Measurements from ENCODE around the gene TEX13C. TPM values are rescaled to one million over a fixed set of nuclear protein-coding genes. Genes with fewer than 3 reads are reported as not detected.
"Not testable (repeated sequence)": the region's sequence is repeated elsewhere in the genome, so short reads cannot be mapped to it uniquely, and the experiment has no call there.

Gene TEX13C
- total RNA-seq, 1 donor from 2014 or later = not detected

DNA sequence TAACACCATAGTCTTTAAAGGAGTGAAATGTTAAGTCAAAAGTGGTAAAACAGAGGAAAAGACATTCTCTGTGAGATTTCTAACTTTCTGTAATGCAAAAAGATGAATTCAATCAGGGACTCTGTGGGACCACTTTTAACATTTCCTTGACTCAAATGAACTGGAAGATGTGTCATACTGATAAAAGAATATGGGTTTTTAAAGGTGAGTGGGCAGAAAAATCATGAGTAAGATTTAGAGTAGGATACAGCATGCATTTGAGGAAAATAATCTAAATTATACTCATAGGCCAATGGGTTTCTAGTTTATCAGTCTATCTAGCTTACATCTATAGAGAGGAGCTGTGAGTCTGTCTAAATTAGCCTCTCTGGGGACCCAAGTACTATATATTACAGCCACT is 11.0 kb upstream of the TEX13C start:
- Mint-ChIP-seq H3K9me3 (peaks cover 7% of the 10 kb centered on the region), H3K27ac (ENCODE audit: unreplicated experiment) (no peak overlapping the region), H3K4me1 (no peaks in the 10 kb centered on the region), H3K4me3 (no peak overlapping the region), H3K27me3 (ENCODE audit: low read depth) (no peaks in the 10 kb centered on the region), H3K36me3 (ENCODE audit: low read depth) (peaks cover 6% of the 10 kb centered on the region)
- DNase-seq (ENCODE audit: low read depth, low spot score) = no peak
- TF ChIP-seq, protein P1, sequence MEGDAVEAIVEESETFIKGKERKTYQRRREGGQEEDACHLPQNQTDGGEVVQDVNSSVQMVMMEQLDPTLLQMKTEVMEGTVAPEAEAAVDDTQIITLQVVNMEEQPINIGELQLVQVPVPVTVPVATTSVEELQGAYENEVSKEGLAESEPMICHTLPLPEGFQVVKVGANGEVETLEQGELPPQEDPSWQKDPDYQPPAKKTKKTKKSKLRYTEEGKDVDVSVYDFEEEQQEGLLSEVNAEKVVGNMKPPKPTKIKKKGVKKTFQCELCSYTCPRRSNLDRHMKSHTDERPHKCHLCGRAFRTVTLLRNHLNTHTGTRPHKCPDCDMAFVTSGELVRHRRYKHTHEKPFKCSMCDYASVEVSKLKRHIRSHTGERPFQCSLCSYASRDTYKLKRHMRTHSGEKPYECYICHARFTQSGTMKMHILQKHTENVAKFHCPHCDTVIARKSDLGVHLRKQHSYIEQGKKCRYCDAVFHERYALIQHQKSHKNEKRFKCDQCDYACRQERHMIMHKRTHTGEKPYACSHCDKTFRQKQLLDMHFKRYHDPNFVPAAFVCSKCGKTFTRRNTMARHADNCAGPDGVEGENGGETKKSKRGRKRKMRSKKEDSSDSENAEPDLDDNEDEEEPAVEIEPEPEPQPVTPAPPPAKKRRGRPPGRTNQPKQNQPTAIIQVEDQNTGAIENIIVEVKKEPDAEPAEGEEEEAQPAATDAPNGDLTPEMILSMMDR (conservative IDR thresholded peaks at IDR 0.05) = no peak

DNA sequence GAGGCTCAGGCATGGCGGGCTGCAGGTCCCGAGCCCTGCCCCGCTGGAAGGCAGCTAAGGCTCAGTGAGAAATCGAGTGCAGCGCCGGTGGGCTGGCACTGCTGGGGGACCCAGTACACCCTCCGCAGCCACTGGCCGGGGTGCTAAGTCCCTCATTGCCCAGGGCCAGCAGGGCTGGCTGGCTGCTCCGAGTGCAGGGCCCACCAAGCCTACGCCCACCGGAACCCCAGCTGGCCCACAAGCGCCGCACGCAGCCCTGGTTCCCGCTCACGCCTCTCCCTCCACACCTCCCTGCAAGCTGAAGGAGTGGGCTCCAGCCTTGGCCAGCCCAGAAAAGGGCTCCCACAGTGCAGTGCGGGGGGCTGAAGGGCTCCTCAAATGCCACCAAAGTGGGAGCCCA is 505 bp upstream of the TEX13C start:
- not testable (repeated sequence) for H3K36me3 Mint-ChIP-seq (ENCODE audit: low read depth); H3K9me3 Mint-ChIP-seq; H3K27me3 Mint-ChIP-seq (ENCODE audit: low read depth); H3K4me3 Mint-ChIP-seq; H3K4me1 Mint-ChIP-seq; H3K27ac Mint-ChIP-seq (ENCODE audit: unreplicated experiment); DNase-seq (ENCODE audit: low read depth, low spot score)

DNA sequence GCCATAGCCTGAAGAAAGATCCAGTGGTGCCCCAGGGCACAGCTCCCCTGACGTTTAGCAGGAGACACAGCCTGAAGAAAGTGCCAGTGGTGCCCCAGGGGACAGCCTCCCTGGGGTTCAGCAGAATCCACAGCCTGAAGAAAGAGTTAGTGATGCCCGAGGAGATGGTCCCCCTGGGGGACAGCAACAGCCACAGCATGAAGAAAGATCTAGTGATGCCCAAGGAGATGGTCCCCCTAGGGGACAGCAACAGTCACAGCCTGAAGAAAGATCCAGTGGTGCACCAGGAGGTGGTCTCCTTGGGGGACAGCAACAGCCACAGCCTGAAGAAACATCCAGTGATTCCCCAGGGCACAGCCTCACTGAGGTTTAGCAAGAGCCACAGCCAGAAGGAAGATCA is 2.8 kb downstream of the TEX13C start:
- Mint-ChIP-seq H3K4me1 (no peaks in the 10 kb centered on the region), H3K27me3 (ENCODE audit: low read depth) (no peaks in the 10 kb centered on the region), H3K4me3 (no peak overlapping the region), H3K36me3 (ENCODE audit: low read depth) (no peaks in the 10 kb centered on the region), H3K9me3 (peaks cover 10% of the 10 kb centered on the region), H3K27ac (ENCODE audit: unreplicated experiment) (no peak overlapping the region)
- TF ChIP-seq, protein P1 (conservative IDR thresholded peaks at IDR 0.05) = no peak
- no peak for DNase-seq (ENCODE audit: low read depth, low spot score)

DNA sequence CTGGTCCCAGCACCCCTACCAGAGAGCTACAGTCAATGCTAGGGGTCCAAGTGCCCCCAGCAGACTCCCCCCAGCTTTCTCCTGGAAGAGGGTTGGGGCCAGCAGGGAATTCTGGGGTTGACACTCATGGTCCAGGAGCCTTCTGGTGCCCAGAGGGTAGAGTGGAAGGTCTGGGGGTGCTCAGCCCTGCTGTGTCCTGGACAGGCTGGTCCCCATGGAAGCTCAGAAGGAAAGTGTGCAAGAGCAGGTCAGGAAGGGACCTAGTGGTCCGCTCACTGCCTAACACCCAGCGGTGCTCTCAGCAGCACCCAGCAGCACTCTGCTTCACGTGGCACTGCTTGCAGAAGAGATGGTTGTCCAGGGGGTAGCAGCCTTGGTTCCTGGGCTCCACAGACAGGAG is 6.9 kb downstream of the TEX13C start:
- no peak for DNase-seq (ENCODE audit: low read depth, low spot score)
- Mint-ChIP-seq H3K9me3 (no peaks in the 10 kb centered on the region), H3K4me1 (no peaks in the 10 kb centered on the region), H3K4me3 (no peak overlapping the region), H3K27ac (ENCODE audit: unreplicated experiment) (no peak overlapping the region), H3K27me3 (ENCODE audit: low read depth) (no peaks in the 10 kb centered on the region), H3K36me3 (ENCODE audit: low read depth) (no peaks in the 10 kb centered on the region)
- TF ChIP-seq, protein P1 (conservative IDR thresholded peaks at IDR 0.05) = no peak

DNA sequence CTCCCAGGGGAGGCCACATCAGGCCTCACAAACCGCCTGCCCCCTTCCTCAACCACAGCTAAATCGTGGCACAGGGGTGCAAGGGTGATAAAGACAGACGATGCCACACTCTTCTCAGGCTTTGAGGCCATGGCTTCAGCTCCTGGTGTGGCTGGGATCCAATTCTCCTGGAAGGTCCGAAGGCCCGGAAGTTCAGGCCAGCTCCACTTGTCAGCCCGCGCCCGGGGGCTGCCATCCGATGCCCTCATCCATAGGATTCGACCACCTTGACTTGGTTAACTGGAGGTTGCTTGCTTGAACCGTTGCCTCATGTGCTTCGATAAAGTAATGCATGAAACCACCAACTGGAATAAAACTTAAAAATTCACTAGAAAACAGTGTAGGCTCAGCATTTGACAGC is 8.2 kb downstream of the TEX13C start:
- Mint-ChIP-seq H3K27me3 (ENCODE audit: low read depth) (no peaks in the 10 kb centered on the region), H3K9me3 (no peaks in the 10 kb centered on the region), H3K4me1 (no peaks in the 10 kb centered on the region), H3K36me3 (ENCODE audit: low read depth) (no peaks in the 10 kb centered on the region), H3K27ac (ENCODE audit: unreplicated experiment) (no peak overlapping the region), H3K4me3 (no peak overlapping the region)
- TF ChIP-seq, protein P1 (conservative IDR thresholded peaks at IDR 0.05) = no peak
- DNase-seq (ENCODE audit: low read depth, low spot score) = no peak

DNA sequence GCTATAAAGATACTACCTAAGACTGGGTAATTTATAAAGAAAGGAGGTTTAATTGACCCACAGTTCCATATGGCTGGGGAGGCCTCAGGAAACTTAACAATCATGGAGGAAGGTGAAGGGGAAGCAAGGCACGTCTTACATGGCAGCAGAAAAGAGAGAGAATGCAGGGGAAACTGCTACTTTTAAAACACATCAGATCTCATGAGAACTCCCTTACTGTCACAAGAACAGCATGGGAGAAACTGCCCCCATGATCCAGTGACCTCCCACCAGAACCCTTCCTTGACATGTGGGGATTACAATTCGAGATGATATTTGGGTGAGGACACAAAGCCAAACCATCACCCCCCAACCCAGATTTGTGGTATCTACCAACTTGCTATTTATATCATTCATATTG is 13.9 kb downstream of the TEX13C start:
- DNase-seq (ENCODE audit: low read depth, low spot score) = no peak

More for the DNA sequence above, 13.9 kb downstream of the TEX13C start:
- Mint-ChIP-seq H3K9me3 (no peaks in the 10 kb centered on the region), H3K27ac (ENCODE audit: unreplicated experiment) (no peak overlapping the region), H3K4me1 (no peaks in the 10 kb centered on the region), H3K4me3 (no peak overlapping the region), H3K27me3 (ENCODE audit: low read depth) (no peaks in the 10 kb centered on the region), H3K36me3 (ENCODE audit: low read depth) (no peaks in the 10 kb centered on the region)
- TF ChIP-seq, protein P1 (conservative IDR thresholded peaks at IDR 0.05) = no peak

All from neural crest cell (in vitro differentiated cells).